ENCODE data around the gene ACSF3. TPM values are rescaled to one million over a fixed set of nuclear protein-coding genes. Genes with fewer than 3 reads are reported as not detected.

ACSF3 gene
- total RNA-seq, 1 experiment from 2014 or later = 34.0 TPM

GRCh38 chr16:89064606-89065457 lies 28.8 kb upstream of the ACSF3 start:
- H3F3A ChIP-seq (ENCODE audit: insufficient read depth, low read depth) = no peaks in the 10 kb centered on the region
- no peak overlapping the region for H3K4me3 ChIP-seq
- H3K4me2 ChIP-seq = no peak overlapping the region
- no peaks in the 10 kb centered on the region for H3K36me3 ChIP-seq (ENCODE audit: low read depth)
- intact Hi-C loops (cut with micrococcal nuclease; ENCODE audit: unreplicated experiment) = no loop called here
- no peak overlapping the region for H2AFZ ChIP-seq
- no peaks in the 10 kb centered on the region for H3K79me2 ChIP-seq (ENCODE audit: low read depth)
- H3K27me3 ChIP-seq (ENCODE audit: insufficient read depth, low read depth) = peaks cover 69% of the 10 kb centered on the region
- no peaks in the 10 kb centered on the region for H3K4me1 ChIP-seq (replicated peaks; ENCODE audit: insufficient read depth)
- no peak for DNase-seq
- BruUV-seq (replicated peaks) = no TSS peak
- H3K27ac ChIP-seq = no peak overlapping the region
- H3K9me2 ChIP-seq (ENCODE audit: insufficient read depth) = no peaks in the 10 kb centered on the region
- TF ChIP-seq EZH2 (IDR thresholded peaks at IDR 0.05; ENCODE audit: low read depth) = no peak
- TF ChIP-seq, protein P1, sequence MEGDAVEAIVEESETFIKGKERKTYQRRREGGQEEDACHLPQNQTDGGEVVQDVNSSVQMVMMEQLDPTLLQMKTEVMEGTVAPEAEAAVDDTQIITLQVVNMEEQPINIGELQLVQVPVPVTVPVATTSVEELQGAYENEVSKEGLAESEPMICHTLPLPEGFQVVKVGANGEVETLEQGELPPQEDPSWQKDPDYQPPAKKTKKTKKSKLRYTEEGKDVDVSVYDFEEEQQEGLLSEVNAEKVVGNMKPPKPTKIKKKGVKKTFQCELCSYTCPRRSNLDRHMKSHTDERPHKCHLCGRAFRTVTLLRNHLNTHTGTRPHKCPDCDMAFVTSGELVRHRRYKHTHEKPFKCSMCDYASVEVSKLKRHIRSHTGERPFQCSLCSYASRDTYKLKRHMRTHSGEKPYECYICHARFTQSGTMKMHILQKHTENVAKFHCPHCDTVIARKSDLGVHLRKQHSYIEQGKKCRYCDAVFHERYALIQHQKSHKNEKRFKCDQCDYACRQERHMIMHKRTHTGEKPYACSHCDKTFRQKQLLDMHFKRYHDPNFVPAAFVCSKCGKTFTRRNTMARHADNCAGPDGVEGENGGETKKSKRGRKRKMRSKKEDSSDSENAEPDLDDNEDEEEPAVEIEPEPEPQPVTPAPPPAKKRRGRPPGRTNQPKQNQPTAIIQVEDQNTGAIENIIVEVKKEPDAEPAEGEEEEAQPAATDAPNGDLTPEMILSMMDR (conservative IDR thresholded peaks at IDR 0.05) = no peak
- H3K9me3 ChIP-seq (ENCODE audit: insufficient read depth, low read depth) = no peaks in the 10 kb centered on the region
- H4K20me1 ChIP-seq (ENCODE audit: insufficient read depth) = no peaks in the 10 kb centered on the region
- POLR2A ChIA-PET (ENCODE audit: unreplicated experiment) = no interaction called here
- CTCF ChIA-PET = no interaction called here

DNA sequence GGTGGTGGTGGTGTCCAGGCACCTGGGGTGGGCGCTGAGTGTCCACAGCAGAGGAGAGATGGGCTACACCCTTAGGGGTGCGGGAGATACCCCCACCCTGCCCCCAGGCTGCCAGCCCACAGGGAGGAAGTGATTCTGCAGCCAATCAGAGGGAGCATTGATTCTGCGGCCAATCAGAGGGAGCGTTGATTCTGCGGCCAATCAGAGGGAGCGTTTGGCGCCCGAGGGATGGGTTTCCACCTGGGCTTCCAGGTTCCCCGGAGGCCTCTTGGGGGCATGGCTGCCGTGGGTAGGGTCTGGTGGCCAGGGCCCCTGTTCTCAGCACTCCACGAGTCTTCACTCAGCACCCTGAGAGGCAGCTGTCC lies 28.2 kb upstream of the ACSF3 start:
- Histone ChIP-seq H4K20me1 (ENCODE audit: insufficient read depth) (no peaks in the 10 kb centered on the region), H3K9me3 (ENCODE audit: insufficient read depth, low read depth) (no peaks in the 10 kb centered on the region), H3K9me2 (ENCODE audit: insufficient read depth) (no peaks in the 10 kb centered on the region), H3K27me3 (ENCODE audit: insufficient read depth, low read depth) (peaks cover 65% of the 10 kb centered on the region), H3K79me2 (ENCODE audit: low read depth) (no peaks in the 10 kb centered on the region), H3K27ac (no peak overlapping the region), H3K4me2 (no peak overlapping the region), H3K4me1 (replicated peaks; ENCODE audit: insufficient read depth) (no peaks in the 10 kb centered on the region), H2AFZ (no peak overlapping the region), H3K4me3 (no peak overlapping the region), H3F3A (ENCODE audit: insufficient read depth, low read depth) (no peaks in the 10 kb centered on the region), H3K36me3 (ENCODE audit: low read depth) (no peaks in the 10 kb centered on the region)
- intact Hi-C loops (cut with micrococcal nuclease; ENCODE audit: unreplicated experiment) = no loop called here
- no TSS peak for BruUV-seq (replicated peaks)
- TF ChIP-seq, protein P1 (conservative IDR thresholded peaks at IDR 0.05) = no peak
- TF ChIP-seq EZH2 (IDR thresholded peaks at IDR 0.05; ENCODE audit: low read depth) = no peak
- no peak for DNase-seq
- ChIA-PET POLR2A (ENCODE audit: unreplicated experiment) (no interaction called here), CTCF (no interaction called here)

GRCh38 chr16:89066721-89067120 lies 26.9 kb upstream of the ACSF3 start:
- no peaks in the 10 kb centered on the region for H3F3A ChIP-seq (ENCODE audit: insufficient read depth, low read depth)
- H3K4me2 ChIP-seq = no peak overlapping the region
- no peaks in the 10 kb centered on the region for H3K79me2 ChIP-seq (ENCODE audit: low read depth)
- H3K27ac ChIP-seq = no peak overlapping the region
- no peaks in the 10 kb centered on the region for H3K4me1 ChIP-seq (replicated peaks; ENCODE audit: insufficient read depth)
- CTCF ChIA-PET = no interaction called here
- H4K20me1 ChIP-seq (ENCODE audit: insufficient read depth) = no peaks in the 10 kb centered on the region
- no peak overlapping the region for H3K4me3 ChIP-seq
- TF ChIP-seq, protein P1 (conservative IDR thresholded peaks at IDR 0.05) = no peak
- no peak for TF ChIP-seq EZH2 (IDR thresholded peaks at IDR 0.05; ENCODE audit: low read depth)
- BruUV-seq (replicated peaks) = no TSS peak
- intact Hi-C loops (cut with micrococcal nuclease; ENCODE audit: unreplicated experiment) = no loop called here
- no peak overlapping the region for H2AFZ ChIP-seq
- DNase-seq = no peak
- H3K27me3 ChIP-seq (ENCODE audit: insufficient read depth, low read depth) = peaks cover 61% of the 10 kb centered on the region
- POLR2A ChIA-PET (ENCODE audit: unreplicated experiment) = no interaction called here
- H3K9me2 ChIP-seq (ENCODE audit: insufficient read depth) = no peaks in the 10 kb centered on the region
- no peaks in the 10 kb centered on the region for H3K36me3 ChIP-seq (ENCODE audit: low read depth)
- no peaks in the 10 kb centered on the region for H3K9me3 ChIP-seq (ENCODE audit: insufficient read depth, low read depth)

Data from PC-9 (cell line).